GM19043 (cell line): ENCODE results near the gene ISG15.

Experiments used
- ATAC-seq: cut with Tn5 transposase; IDR thresholded peaks from one replicate; pipeline ENCODE4 v1.9.1; 2021; ENCODE audit warnings: low read depth; ENCODE audit not compliant: unreplicated experiment

The ISG15 gene

GRCh38 chr1:1041873-1042272 lies 28.6 kb downstream of the ISG15 start:
- no peak for ATAC-seq

GRCh38 chr1:1042835-1043234 lies 29.5 kb downstream of the ISG15 start:
- no peak for ATAC-seq

- ATAC-seq = no peak
Observed at GRCh38 chr1:1043411-1043810, 30.1 kb downstream of the ISG15 start.

- ATAC-seq = no peak
Observed at GRCh38 chr1:1043921-1044320, 30.6 kb downstream of the ISG15 start.

- no peak for ATAC-seq
Observed at GRCh38 chr1:1044455-1045078, 31.3 kb downstream of the ISG15 start.

- no peak for ATAC-seq
Observed at GRCh38 chr1:1045129-1045528, 31.8 kb downstream of the ISG15 start.

GRCh38 chr1:1046243-1046642 lies 32.9 kb downstream of the ISG15 start:
- ATAC-seq = no peak

- no peak for ATAC-seq
Observed at GRCh38 chr1:1046767-1047166, 33.5 kb downstream of the ISG15 start.

GRCh38 chr1:1047407-1047806 lies 34.1 kb downstream of the ISG15 start:
- ATAC-seq = no peak

- ATAC-seq = no peak
Observed at GRCh38 chr1:1047963-1048362, 34.7 kb downstream of the ISG15 start.

- no peak for ATAC-seq
Observed at GRCh38 chr1:1048765-1049164, 35.5 kb downstream of the ISG15 start.

GRCh38 chr1:1049318-1050165 lies 36.2 kb downstream of the ISG15 start:
- ATAC-seq = no peak

GRCh38 chr1:1050577-1051052 lies 37.3 kb downstream of the ISG15 start:
- ATAC-seq = no peak

- ATAC-seq = no peak
Observed at GRCh38 chr1:1051127-1051810, 38.0 kb downstream of the ISG15 start.

- no peak for ATAC-seq
Observed at GRCh38 chr1:1052003-1052840, 38.9 kb downstream of the ISG15 start.

GRCh38 chr1:1053022-1053421 lies 39.7 kb downstream of the ISG15 start:
- no peak for ATAC-seq

- no peak for ATAC-seq
Observed at GRCh38 chr1:1053682-1054081, 40.4 kb downstream of the ISG15 start.

GRCh38 chr1:1054099-1054700 lies 40.9 kb downstream of the ISG15 start:
- no peak for ATAC-seq

- no peak for ATAC-seq
Observed at GRCh38 chr1:1054971-1055370, 41.7 kb downstream of the ISG15 start.
